ENCODE measurements around the gene ENDOU.

Gene ENDOU

GRCh38 chr12:47711448-47711847, 13.8 kb downstream of the ENDOU start:
- Histone ChIP-seq H3F3A (ENCODE audit: low read depth) (no peaks in the 10 kb centered on the region), H3K4me2 (ENCODE audit: low read depth, low read length, poor library complexity, severe bottlenecking) (no peak overlapping the region), H3K9me3 (ENCODE audit: insufficient read depth, low read depth, low read length) (no peaks in the 10 kb centered on the region), H3K9me2 (replicated peaks; ENCODE audit: low read depth, low read length) (no peaks in the 10 kb centered on the region), H3K4me3 (ENCODE audit: low read length, poor library complexity, severe bottlenecking) (no peak overlapping the region), H2AFZ (ENCODE audit: low read length) (no peak overlapping the region), H3K27me3 (ENCODE audit: insufficient read depth, low read length, poor library complexity, severe bottlenecking) (no peaks in the 10 kb centered on the region), H3K79me2 (ENCODE audit: insufficient read depth, low read length) (peaks cover 11% of the 10 kb centered on the region), H4K20me1 (ENCODE audit: insufficient read depth, low read length, poor library complexity, severe bottlenecking) (no peaks in the 10 kb centered on the region), H3K36me3 (ENCODE audit: insufficient read depth, low read length) (no peaks in the 10 kb centered on the region), H3K4me1 (ENCODE audit: insufficient read depth, low read length, poor library complexity, severe bottlenecking) (peaks cover 36% of the 10 kb centered on the region), H3K9ac (ENCODE audit: low read depth, low read length, poor library complexity, severe bottlenecking) (no peak overlapping the region)
- no peak for TF ChIP-seq EZH2phosphoT487 (IDR thresholded peaks at IDR 0.05; ENCODE audit: borderline replicate concordance)
- TF ChIP-seq, protein P1, sequence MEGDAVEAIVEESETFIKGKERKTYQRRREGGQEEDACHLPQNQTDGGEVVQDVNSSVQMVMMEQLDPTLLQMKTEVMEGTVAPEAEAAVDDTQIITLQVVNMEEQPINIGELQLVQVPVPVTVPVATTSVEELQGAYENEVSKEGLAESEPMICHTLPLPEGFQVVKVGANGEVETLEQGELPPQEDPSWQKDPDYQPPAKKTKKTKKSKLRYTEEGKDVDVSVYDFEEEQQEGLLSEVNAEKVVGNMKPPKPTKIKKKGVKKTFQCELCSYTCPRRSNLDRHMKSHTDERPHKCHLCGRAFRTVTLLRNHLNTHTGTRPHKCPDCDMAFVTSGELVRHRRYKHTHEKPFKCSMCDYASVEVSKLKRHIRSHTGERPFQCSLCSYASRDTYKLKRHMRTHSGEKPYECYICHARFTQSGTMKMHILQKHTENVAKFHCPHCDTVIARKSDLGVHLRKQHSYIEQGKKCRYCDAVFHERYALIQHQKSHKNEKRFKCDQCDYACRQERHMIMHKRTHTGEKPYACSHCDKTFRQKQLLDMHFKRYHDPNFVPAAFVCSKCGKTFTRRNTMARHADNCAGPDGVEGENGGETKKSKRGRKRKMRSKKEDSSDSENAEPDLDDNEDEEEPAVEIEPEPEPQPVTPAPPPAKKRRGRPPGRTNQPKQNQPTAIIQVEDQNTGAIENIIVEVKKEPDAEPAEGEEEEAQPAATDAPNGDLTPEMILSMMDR (conservative IDR thresholded peaks at IDR 0.05; ENCODE audit: low read length): no peak

- no peak overlapping the region for H3K4me3 ChIP-seq (ENCODE audit: low read length, poor library complexity, severe bottlenecking)
- H3K4me2 ChIP-seq (ENCODE audit: low read depth, low read length, poor library complexity, severe bottlenecking): no peak overlapping the region
- no peak overlapping the region for H3K9ac ChIP-seq (ENCODE audit: low read depth, low read length, poor library complexity, severe bottlenecking)
- peaks cover 32% of the 10 kb centered on the region for H3K4me1 ChIP-seq (ENCODE audit: insufficient read depth, low read length, poor library complexity, severe bottlenecking)
- H3K9me2 ChIP-seq (replicated peaks; ENCODE audit: low read depth, low read length): no peaks in the 10 kb centered on the region
- peaks cover 2% of the 10 kb centered on the region for H4K20me1 ChIP-seq (ENCODE audit: insufficient read depth, low read length, poor library complexity, severe bottlenecking)
- no peaks in the 10 kb centered on the region for H3F3A ChIP-seq (ENCODE audit: low read depth)
- H3K27me3 ChIP-seq (ENCODE audit: insufficient read depth, low read length, poor library complexity, severe bottlenecking): no peaks in the 10 kb centered on the region
- no peaks in the 10 kb centered on the region for H3K36me3 ChIP-seq (ENCODE audit: insufficient read depth, low read length)
- no peaks in the 10 kb centered on the region for H3K9me3 ChIP-seq (ENCODE audit: insufficient read depth, low read depth, low read length)
- no peak overlapping the region for H2AFZ ChIP-seq (ENCODE audit: low read length)
- TF ChIP-seq, protein P1 (conservative IDR thresholded peaks at IDR 0.05; ENCODE audit: low read length): no peak
- TF ChIP-seq EZH2phosphoT487 (IDR thresholded peaks at IDR 0.05; ENCODE audit: borderline replicate concordance): no peak
- H3K79me2 ChIP-seq (ENCODE audit: insufficient read depth, low read length): peaks cover 21% of the 10 kb centered on the region
Measured at GRCh38 chr12:47710278-47710677, 15.0 kb downstream of the ENDOU start.

DNA sequence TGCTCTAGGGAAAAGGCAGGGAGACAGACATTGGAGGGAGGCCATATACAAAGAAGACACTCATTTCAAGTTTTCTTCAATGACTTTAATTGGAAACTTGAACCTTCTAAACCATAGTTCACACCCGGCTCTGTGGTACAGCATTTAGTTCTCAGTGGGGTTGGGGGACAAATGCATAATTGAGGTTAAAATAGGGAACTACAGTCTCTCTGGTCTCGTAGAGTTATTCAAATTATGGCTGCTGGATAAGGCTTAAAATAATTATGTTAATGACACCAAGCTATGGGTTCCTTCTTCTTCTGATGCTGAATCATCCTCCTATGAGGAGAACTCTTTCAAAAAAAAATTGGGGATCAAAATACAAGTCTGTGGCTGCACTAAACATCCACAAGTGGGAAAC, 15.6 kb downstream of the ENDOU start:
- no peak overlapping the region for H2AFZ ChIP-seq (ENCODE audit: low read length)
- no peak overlapping the region for H3K4me2 ChIP-seq (ENCODE audit: low read depth, low read length, poor library complexity, severe bottlenecking)
- H3K36me3 ChIP-seq (ENCODE audit: insufficient read depth, low read length): no peaks in the 10 kb centered on the region
- no peak overlapping the region for H3K9ac ChIP-seq (ENCODE audit: low read depth, low read length, poor library complexity, severe bottlenecking)
- no peaks in the 10 kb centered on the region for H3K9me3 ChIP-seq (ENCODE audit: insufficient read depth, low read depth, low read length)
- H3K4me1 ChIP-seq (ENCODE audit: insufficient read depth, low read length, poor library complexity, severe bottlenecking): peaks cover 38% of the 10 kb centered on the region
- no peak for TF ChIP-seq EZH2phosphoT487 (IDR thresholded peaks at IDR 0.05; ENCODE audit: borderline replicate concordance)
- TF ChIP-seq, protein P1 (conservative IDR thresholded peaks at IDR 0.05; ENCODE audit: low read length): no peak
- no peaks in the 10 kb centered on the region for H3K9me2 ChIP-seq (replicated peaks; ENCODE audit: low read depth, low read length)
- H3K27me3 ChIP-seq (ENCODE audit: insufficient read depth, low read length, poor library complexity, severe bottlenecking): no peaks in the 10 kb centered on the region
- H4K20me1 ChIP-seq (ENCODE audit: insufficient read depth, low read length, poor library complexity, severe bottlenecking): peaks cover 8% of the 10 kb centered on the region
- H3K4me3 ChIP-seq (ENCODE audit: low read length, poor library complexity, severe bottlenecking): no peak overlapping the region
- H3F3A ChIP-seq (ENCODE audit: low read depth): no peaks in the 10 kb centered on the region
- peaks cover 27% of the 10 kb centered on the region for H3K79me2 ChIP-seq (ENCODE audit: insufficient read depth, low read length)
